HEK293 (cell line): ENCODE data around the gene ZNF43.
"Not testable (repeated sequence)": the region's sequence is repeated elsewhere in the genome, so short reads cannot be mapped to it uniquely, and the experiment has no call there.

Source experiments
- CTCF ChIA-PET: fragments of 350-600 bp; formaldehyde crosslinking; extraction: SDS; loops from one replicate; lab custom pipeline; 2021; ENCODE audit warnings: antibody characterized with exemption; lab: Yijun Ruan, JAX
- POLR2A ChIA-PET: fragments of 300-600 bp; formaldehyde crosslinking; extraction: SDS; loops from one replicate; lab custom pipeline; 2020; ENCODE audit warnings: antibody characterized with exemption, inconsistent platforms; lab: Yijun Ruan, JAX
- H3K27ac ChIP-seq: fragments of 200-500 bp; sonication (Bioruptor generic); 2 replicates; pipeline ENCODE4 v1.5.1; 2014; ENCODE audit warnings: low read depth, low read length, control low read depth, inconsistent platforms; ENCODE audit errors: extremely low read depth
- H3K36me3 ChIP-seq, 2 experiments: fragments of 200-500 bp in 1 of 2; sonication (Bioruptor generic) in 1 of 2; 1 replicate in 1 of 2; 2 replicates in 1 of 2; pipeline ENCODE4 v1.5.1; 2014 to 2017; ENCODE audit warnings: inconsistent platforms in 2 of 2, low read length in 2 of 2; ENCODE audit not compliant: control insufficient read depth in 2 of 2, insufficient read depth in 1 of 2
- H3K4me1 ChIP-seq: fragments of 200-500 bp; sonication (Bioruptor generic); 2 replicates; pipeline ENCODE4 v1.5.1; 2014; ENCODE audit warnings: mild to moderate bottlenecking, low read length, inconsistent platforms; ENCODE audit not compliant: control insufficient read depth, insufficient read depth
- H3K4me3 ChIP-seq: 2 replicates; pipeline ENCODE4 v1.5.1; 2011; ENCODE audit warnings: low read depth, mild to moderate bottlenecking, control low read depth, low read length, moderate library complexity
- H3K9me3 ChIP-seq: fragments of 200-500 bp; sonication (Bioruptor generic); 2 replicates; pipeline ENCODE4 v1.5.1; 2014; ENCODE audit warnings: low read depth, low read length, inconsistent platforms; ENCODE audit not compliant: control insufficient read depth, insufficient read depth
- ZNF146 ChIP-seq: fragments of 450-650 bp; formaldehyde crosslinking; IDR thresholded peaks from 2 replicates; pipeline ENCODE4 v1.5.1; 2016; ENCODE audit warnings: missing biosample characterization, missing genetic modification characterization
- TF ChIP-seq, protein P1 (sequence below): fragments of 450-650 bp; formaldehyde crosslinking; IDR thresholded peaks from 2 replicates; pipeline ENCODE4 v1.5.1; 2016; ENCODE audit warnings: missing biosample characterization, missing genetic modification characterization

ZNF43 gene

GRCh38 chr19:21755555-21755954 lies 80.4 kb downstream of the ZNF43 start:
- H3K36me3 ChIP-seq: peaks cover 24 to 88% of the 10 kb centered on the region in 2 experiments
- not testable (repeated sequence) for H3K9me3 ChIP-seq, H3K27ac ChIP-seq
- TF ChIP-seq, protein P1, sequence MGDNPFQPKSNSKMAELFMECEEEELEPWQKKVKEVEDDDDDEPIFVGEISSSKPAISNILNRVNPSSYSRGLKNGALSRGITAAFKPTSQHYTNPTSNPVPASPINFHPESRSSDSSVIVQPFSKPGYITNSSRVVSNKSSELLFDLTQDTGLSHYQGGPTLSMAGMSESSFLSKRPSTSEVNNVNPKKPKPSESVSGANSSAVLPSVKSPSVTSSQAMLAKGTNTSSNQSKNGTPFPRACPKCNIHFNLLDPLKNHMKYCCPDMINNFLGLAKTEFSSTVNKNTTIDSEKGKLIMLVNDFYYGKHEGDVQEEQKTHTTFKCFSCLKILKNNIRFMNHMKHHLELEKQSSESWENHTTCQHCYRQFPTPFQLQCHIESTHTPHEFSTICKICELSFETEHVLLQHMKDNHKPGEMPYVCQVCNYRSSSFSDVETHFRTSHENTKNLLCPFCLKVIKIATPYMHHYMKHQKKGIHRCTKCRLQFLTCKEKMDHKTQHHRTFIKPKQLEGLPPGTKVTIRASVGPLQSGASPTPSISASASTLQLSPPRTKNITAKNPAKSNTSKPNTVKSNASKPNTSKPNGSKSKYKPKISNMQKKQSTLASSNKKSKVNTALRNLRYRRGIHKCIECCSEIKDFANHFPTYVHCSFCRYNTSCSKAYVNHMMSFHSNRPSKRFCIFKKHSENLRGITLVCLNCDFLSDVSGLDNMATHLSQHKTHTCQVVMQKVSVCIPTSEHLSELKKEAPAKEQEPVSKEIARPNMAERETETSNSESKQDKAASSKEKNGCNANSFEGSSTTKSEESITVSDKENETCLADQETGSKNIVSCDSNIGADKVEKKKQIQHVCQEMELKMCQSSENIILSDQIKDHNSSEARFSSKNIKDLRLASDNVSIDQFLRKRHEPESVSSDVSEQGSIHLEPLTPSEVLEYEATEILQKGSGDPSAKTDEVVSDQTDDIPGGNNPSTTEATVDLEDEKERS (tag by site-specific recombination): 0 out of 2 replicates have a peak, but pooled peaks have one; percentile 22
- TF ChIP-seq ZNF146 (tag by site-specific recombination): peak; percentile 65; the same call in 1 of the 2 replicates
- TF ChIP-seq, all 188 proteins: peak for 2; not testable (repeated sequence) for 186
- POLR2A ChIA-PET, H3K4me1 ChIP-seq, H3K4me3 ChIP-seq: not testable (repeated sequence)
- CTCF ChIA-PET: interaction anchor here (0.7 kb wide), 1 partner anchor 124 kb away, joined by 3 read pairs; no protein-coding TSS in a partner anchor
